GM21723 (cell line): ENCODE measurements around the gene C1D.
"Not testable (repeated sequence)": the region's sequence is repeated elsewhere in the genome, so short reads cannot be mapped to it uniquely, and the experiment has no call there.

Experiments
- ATAC-seq: cut with Tn5 transposase; IDR thresholded peaks from one replicate; pipeline ENCODE4 v1.9.1; 2021; ENCODE audit warnings: mild to moderate bottlenecking, moderate library complexity; ENCODE audit not compliant: unreplicated experiment

Gene C1D

GRCh38 chr2:68062680-68063387, at the start of gene C1D:
TSS of gene C1D (minus strand) at chr2:68063004. CDS start at chr2:68047310, 15,694 bp downstream.
- peak; percentile 95 for ATAC-seq

- ATAC-seq = no peak
These were observed 47.3 kb upstream of the C1D start for GRCh38 chr2:68110102-68110501.

GRCh38 chr2:68108120-68108519, 45.3 kb upstream of the C1D start:
- ATAC-seq = no peak

- ATAC-seq = no peak
These were observed 44.7 kb upstream of the C1D start for GRCh38 chr2:68107475-68107874.

- ATAC-seq = no peak
These were observed 41.5 kb upstream of the C1D start for GRCh38 chr2:68104111-68104835.

- ATAC-seq = no peak
These were observed 40.9 kb upstream of the C1D start for GRCh38 chr2:68103709-68104055.

GRCh38 chr2:68103030-68103708, 40.4 kb upstream of the C1D start:
- ATAC-seq = no peak

GRCh38 chr2:68100189-68100588, 37.4 kb upstream of the C1D start:
- no peak for ATAC-seq

- no peak for ATAC-seq
These were observed 36.5 kb upstream of the C1D start for GRCh38 chr2:68099260-68099659.

GRCh38 chr2:68098291-68098797, 35.5 kb upstream of the C1D start:
- no peak for ATAC-seq

GRCh38 chr2:68094111-68094510, 31.3 kb upstream of the C1D start:
- ATAC-seq = no peak

- ATAC-seq = no peak
These were observed 30.8 kb upstream of the C1D start for GRCh38 chr2:68093634-68094033.

- no peak for ATAC-seq
These were observed 28.7 kb upstream of the C1D start for GRCh38 chr2:68091439-68092034.

GRCh38 chr2:68089961-68090360, 27.2 kb upstream of the C1D start:
- no peak for ATAC-seq

GRCh38 chr2:68088940-68089339, 26.1 kb upstream of the C1D start:
- no peak for ATAC-seq

GRCh38 chr2:68086166-68086565, 23.4 kb upstream of the C1D start:
- no peak for ATAC-seq

GRCh38 chr2:68083346-68083745, 20.5 kb upstream of the C1D start:
- ATAC-seq = peak; percentile 71

GRCh38 chr2:68074050-68074449, 11.2 kb upstream of the C1D start:
- ATAC-seq = no peak

GRCh38 chr2:68063797-68064646, 1.2 kb upstream of the C1D start:
- ATAC-seq = not testable (repeated sequence)

- ATAC-seq = no peak
These were observed 2.2 kb downstream of the C1D start for GRCh38 chr2:68060652-68061051.
